Muscle layer of duodenum (tissue), 2 donors: ENCODE data around the gene MC2R.
"Not testable (repeated sequence)": the region's sequence is repeated elsewhere in the genome, so short reads cannot be mapped to it uniquely, and the experiment has no call there.

Source experiments
- H3K27ac ChIP-seq: one replicate; pipeline ENCODE4 v1.7.0; 2013; ENCODE audit warnings: mild to moderate bottlenecking, low read length
- H3K27me3 ChIP-seq: one replicate; pipeline ENCODE4 v1.7.0; 2013; ENCODE audit warnings: low read depth, mild to moderate bottlenecking, control low read depth, low read length
- H3K36me3 ChIP-seq, 2 donors: one replicate each; pipeline ENCODE4 v1.7.0; 2013; ENCODE audit warnings: low read length in 2 of 2, control low read depth in 1 of 2, mild to moderate bottlenecking in 1 of 2; ENCODE audit not compliant: insufficient read depth in 2 of 2, control insufficient read depth in 1 of 2
- H3K4me1 ChIP-seq, 2 donors: one replicate each; pipeline ENCODE4 v1.7.0; 2013; ENCODE audit warnings: low read length in 2 of 2, mild to moderate bottlenecking in 2 of 2, control low read depth in 1 of 2, moderate library complexity in 1 of 2; ENCODE audit not compliant: insufficient read depth in 2 of 2, control insufficient read depth in 1 of 2
- H3K4me3 ChIP-seq, 2 donors: one replicate each; pipeline ENCODE4 v1.7.0; 2013; ENCODE audit warnings: low read length in 2 of 2, low read depth in 1 of 2, mild to moderate bottlenecking in 1 of 2
- H3K9me3 ChIP-seq, 2 donors: one replicate each; pipeline ENCODE4 v1.7.0; 2013; ENCODE audit warnings: low read length in 2 of 2, control low read depth in 1 of 2, mild to moderate bottlenecking in 1 of 2; ENCODE audit not compliant: control insufficient read depth in 1 of 2
- donor health status: healthy.

MC2R gene

DNA sequence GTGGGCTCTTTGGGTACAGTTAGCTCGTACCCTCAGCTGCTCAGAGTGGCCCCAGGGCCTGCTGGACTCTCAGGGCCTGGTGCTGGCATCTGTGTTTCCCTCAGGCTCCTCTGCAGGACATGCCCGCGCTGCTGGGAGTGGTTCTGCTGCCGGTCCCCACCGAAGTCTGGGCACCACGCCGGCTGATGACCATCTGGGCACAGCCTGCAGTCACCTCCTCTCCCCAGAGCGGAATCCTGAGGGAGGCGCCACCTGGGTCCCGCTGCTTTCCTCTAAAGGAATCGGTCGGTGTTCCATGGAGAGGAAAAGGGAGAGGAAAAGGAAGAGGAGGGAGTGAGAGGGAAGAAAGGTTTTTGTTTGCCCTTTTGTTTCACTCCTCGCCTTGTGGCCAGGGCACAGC, 43.6 kb downstream of the MC2R start:
- Histone ChIP-seq H3K9me3 (no peaks in the 10 kb centered on the region), H3K4me3 (no peak overlapping the region), H3K4me1 (peaks cover 0 to 7% of the 10 kb centered on the region in 2 donors), H3K36me3 (no peaks in the 10 kb centered on the region), H3K27ac (no peak overlapping the region), H3K27me3 (peaks cover 10% of the 10 kb centered on the region)

DNA sequence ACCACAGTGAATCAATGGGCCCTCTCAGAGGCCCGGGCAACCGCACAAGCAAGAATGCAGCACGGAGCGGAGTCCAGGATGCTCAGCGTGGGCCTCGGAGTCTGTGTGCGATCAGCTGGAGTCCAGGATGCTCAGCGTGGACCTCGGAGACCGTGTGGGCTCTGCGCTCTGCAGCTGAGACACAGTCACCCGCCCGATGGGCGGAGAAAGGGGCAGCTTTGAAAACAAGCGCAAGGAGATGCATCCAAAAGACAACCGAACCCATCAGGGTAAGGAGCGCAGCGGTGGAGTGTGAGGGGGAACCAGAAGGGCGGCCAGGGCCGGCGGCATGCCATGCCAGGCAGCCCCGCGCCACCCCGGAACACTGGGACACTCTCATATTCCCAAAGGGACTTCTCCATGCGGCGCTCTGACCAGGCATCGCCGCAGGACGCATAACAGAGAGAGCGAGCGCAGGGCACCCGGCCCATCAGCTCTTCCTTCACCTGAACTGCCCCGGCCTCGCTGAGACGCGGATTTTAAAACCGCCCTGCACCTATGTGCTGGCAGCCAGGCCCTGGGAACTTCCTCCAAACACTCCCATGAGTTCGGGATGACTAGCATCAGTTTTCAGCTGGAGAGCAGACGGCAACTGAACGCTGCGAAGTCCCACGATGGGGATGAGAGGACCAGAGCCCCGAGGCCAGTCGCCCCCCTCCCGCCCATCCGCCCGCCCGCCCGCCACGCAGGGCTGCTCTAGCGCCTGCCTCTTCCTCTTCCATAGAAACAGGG, 46.6 kb downstream of the MC2R start:
- peaks cover 0 to 7% of the 10 kb centered on the region in 2 donors for H3K4me1 ChIP-seq
- H3K27ac ChIP-seq: no peak overlapping the region
- peaks cover 10% of the 10 kb centered on the region for H3K27me3 ChIP-seq
- H3K4me3 ChIP-seq: peak overlapping the region in 1 of 2 donors; percentile 35
- no peaks in the 10 kb centered on the region for H3K9me3 ChIP-seq
- no peaks in the 10 kb centered on the region for H3K36me3 ChIP-seq

DNA sequence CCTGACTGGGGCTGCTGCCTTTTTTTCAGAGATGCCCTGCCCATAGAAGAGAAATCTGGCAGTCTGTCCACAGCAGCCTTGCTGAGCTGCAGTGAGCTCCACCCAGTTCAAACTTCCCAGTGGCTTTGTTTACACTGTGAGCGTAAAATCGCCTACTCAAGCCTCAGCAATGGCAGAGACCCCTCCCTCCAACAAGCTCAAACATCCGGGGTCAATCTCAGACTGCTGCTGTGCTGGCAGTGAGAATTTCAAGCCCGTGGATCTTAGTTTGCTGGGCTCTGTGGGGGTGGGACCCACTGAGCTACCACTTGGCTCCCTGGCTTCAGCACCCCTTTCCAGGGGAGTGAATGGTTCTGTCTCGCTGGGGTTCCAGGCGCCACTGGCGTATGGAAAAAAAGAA, 52.4 kb downstream of the MC2R start:
- not testable (repeated sequence) for H3K27me3 ChIP-seq, H3K27ac ChIP-seq, H3K4me1 ChIP-seq, H3K9me3 ChIP-seq, H3K4me3 ChIP-seq, H3K36me3 ChIP-seq

DNA sequence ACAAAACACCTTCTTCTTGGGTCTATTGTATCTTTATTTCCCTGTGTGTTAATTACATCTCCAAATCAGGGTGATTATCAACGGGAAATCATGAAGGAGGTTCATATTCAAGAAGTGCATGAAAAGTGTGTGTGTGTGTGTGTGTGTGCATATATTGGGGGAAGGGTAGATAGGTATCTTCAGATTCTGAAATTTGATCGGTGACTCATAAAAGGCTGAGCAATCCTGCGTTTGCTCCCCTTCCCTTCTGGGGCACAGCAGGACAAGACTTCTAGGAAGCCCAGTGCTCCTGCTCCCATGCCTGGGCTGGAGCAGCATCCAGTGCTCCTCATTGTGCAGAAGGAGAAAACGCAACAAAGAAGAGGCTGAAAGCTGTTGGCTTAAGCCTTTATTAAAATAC, 65.5 kb downstream of the MC2R start:
- Histone ChIP-seq H3K4me1 (no peaks in the 10 kb centered on the region), H3K27me3 (no peaks in the 10 kb centered on the region), H3K27ac (no peak overlapping the region), H3K9me3 (peaks cover 0 to 24% of the 10 kb centered on the region in 2 donors), H3K36me3 (no peaks in the 10 kb centered on the region), H3K4me3 (no peak overlapping the region)

DNA sequence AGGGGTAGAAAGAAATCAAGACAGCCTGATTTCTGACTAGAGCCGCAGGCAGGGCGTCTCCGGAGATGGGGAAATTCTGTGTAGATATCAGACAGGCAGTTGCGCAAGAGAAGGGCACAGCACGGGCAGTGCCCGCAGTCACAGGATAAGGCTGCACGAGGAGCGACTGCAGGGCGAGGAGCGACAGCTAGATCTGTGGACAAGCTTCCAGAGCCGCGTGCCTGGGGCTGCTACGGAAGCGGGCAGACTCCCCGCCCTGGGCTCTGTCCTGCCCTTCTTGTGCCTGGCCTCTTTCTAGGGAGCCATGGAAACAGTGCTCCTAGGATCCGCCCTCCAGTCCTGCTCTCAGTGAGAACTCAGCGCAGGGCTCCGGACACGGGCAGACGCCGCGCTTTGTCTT, 78.8 kb downstream of the MC2R start:
- H3K36me3 ChIP-seq: no peaks in the 10 kb centered on the region
- H3K27ac ChIP-seq: no peak overlapping the region
- H3K27me3 ChIP-seq: no peaks in the 10 kb centered on the region
- no peaks in the 10 kb centered on the region for H3K4me1 ChIP-seq
- no peaks in the 10 kb centered on the region for H3K9me3 ChIP-seq
- H3K4me3 ChIP-seq: no peak overlapping the region

DNA sequence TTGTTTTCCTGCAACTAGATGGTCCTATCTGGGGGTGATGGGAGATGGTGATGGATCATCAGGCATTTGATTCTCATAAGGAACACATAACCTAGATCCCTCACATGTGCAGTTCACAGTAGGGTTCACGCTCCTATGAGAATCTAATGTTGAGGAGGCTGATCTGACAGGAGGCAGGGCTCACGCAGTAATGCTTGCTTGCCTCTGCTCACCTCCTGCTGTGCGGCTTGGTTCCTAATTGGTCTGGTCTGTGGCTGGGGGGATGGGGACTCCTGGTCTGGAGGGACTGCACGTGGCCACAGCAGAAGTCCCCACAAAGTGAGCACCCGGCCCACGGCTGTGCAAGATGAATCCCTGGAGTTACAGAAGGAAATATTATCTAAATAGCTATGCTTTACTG, 80.1 kb downstream of the MC2R start:
- H3K27me3 ChIP-seq: no peaks in the 10 kb centered on the region
- no peak overlapping the region for H3K4me3 ChIP-seq
- no peaks in the 10 kb centered on the region for H3K9me3 ChIP-seq
- no peak overlapping the region for H3K27ac ChIP-seq
- no peaks in the 10 kb centered on the region for H3K36me3 ChIP-seq
- no peaks in the 10 kb centered on the region for H3K4me1 ChIP-seq

DNA sequence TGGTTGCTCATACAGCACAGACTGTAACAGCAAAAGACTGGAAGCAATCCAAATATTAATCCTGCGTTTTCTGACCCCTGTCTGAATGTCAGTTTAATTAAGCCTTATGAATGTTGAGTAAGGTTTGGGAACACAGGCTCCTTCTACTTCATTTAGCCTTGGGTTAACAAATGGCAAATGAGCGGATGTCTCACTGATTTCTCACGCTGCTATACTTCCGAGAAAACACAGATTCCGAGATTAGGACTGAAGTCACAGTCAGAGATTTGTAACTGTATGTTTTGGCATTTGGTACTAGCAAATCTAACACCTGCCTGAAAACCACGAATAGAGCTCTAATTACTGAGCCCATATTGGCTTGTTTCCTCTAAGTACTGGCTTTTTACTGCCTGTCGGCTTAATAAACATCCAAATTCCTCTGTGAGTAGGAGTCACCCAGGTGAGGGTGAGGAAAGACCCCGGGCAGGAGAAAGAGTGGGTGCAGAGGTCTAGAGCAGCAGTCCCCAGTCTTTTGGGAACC, 80.8 kb downstream of the MC2R start:
- H3K4me1 ChIP-seq: no peaks in the 10 kb centered on the region
- H3K27me3 ChIP-seq: no peaks in the 10 kb centered on the region
- H3K4me3 ChIP-seq: no peak overlapping the region
- H3K27ac ChIP-seq: no peak overlapping the region
- H3K36me3 ChIP-seq: no peaks in the 10 kb centered on the region
- H3K9me3 ChIP-seq: no peaks in the 10 kb centered on the region
